Right lung (tissue), 5 donors: ENCODE measurements around the gene RAB6B. TPM values are rescaled to one million over a fixed set of nuclear protein-coding genes. Genes with fewer than 3 reads are reported as not detected.

Experiments used
- DNase-seq, 2 donors: peaks; one replicate each; pipeline ENCODE4 v3.0.0-alpha.2; 2013
- polyA plus RNA-seq, 5 donors: library from polyadenylated mRNA; unstranded; fragments of 120-200 nt; gene quantifications; one replicate each; pipeline versions ENCODE4 v1.2.1 to v1.2.3, GENCODE V29; 2013; ENCODE audit warnings: inconsistent platforms in 1 of 5, low replicate concordance in 1 of 5; ENCODE audit not compliant: insufficient read length in 5 of 5, insufficient read depth in 1 of 5

RAB6B gene
- polyA plus RNA-seq, 5 donors, result 6.2 to 7.7 (median 7.1) TPM

DNA sequence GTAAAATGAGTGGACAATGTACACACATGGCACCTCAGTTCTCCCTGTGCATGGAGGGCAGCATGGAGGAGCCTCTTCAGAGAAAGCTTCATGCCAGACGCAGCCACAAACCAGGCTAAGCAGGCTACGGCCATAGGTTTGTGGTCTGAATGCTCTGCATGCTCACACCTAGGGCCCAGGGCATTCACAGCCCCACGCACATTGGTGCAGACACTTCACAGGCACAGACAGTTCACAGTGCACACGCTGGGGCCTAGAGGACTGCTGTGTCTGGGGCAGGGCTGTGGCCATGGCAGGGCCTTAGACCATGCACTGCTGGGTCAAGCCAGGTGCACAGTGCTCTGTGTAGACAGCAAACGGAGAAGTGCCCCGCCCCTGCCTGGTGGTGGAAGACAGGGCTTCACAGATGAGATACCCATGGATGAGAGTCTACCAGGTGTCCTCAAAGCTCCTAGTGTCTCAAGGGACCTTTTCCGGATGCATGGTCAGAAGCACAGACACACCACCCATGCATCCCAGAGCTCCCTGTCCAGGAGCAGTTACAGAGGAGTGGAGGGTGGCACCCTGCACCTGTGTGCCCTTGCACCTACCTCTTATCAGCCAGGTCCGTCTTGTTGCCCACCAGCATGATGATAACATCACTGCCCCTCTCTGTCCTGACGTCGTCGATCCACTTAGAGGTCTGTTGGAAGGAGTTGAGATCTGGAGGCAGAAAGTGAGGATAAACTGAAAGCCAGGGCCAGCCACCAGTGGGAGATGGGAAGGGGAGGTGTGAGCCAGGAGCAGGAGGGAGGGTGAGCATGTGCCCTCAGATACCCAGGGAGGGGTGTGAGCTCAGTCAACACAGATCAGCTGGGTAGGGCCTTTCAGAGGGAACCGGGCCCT is 56.5 kb downstream of the RAB6B start:
- DNase-seq, result no peak

DNA sequence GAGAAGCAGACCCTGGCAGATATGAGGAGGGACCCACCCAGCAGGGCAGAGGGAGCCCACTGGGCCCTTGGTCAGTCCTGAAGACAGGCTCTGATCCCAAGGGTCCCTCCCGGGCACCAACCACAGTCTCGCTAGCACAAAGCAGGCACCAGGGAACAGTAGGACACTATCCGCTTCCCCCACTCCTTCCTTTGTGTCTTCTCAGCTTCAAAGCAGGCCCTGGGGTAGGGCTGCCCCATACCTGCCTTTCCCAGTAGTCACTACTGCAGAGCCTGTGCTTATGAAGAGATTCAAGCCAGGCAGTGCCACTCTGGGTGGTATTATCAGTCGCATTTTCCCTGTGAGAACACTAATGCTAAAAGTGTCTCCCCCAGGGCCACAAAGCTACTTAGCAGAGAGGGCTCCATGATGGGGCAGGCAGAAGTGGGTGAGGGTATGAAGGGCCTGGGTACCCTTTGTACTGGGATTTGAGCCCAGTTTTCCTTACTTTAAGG is 57.3 kb downstream of the RAB6B start:
- DNase-seq, result no peak

DNA sequence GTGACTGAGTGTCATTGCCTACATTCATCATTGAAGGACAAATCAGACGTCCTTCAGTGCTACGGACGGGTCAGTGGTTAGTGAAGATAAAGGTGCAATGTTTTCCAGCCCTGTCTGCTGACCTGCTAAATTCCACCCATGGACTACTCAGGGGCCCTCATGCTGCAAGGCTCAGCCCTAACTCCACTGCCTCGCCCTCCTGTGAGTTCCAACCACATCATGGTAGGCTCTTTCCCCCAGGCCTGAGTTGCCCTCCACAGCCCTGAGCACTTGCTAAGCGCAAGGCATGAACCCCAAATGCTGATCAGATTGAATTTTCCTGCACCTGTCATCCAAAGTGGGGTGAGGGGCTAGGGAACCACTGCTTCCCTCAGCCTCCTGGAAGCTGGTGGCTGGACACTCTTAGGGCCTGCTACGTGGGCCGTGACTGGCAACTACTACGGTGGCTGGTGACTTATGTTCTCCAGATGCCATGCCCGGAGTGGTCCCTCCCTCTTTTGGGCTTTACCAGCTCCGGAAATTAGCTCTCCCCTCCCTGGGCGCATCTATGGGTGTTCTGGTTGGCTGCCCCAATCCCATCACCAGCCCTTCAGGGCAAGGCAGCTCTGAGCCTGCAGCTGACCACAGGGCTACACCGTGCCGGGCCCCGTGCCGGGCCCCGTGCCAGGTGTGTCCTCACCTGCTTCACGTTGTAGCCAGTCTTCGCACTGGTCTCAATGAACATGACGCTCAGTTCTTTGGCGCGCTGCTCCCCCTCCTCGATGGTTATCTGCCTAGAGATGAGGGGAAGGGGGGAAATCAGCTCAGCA is 58.0 kb downstream of the RAB6B start:
- no peak for DNase-seq

DNA sequence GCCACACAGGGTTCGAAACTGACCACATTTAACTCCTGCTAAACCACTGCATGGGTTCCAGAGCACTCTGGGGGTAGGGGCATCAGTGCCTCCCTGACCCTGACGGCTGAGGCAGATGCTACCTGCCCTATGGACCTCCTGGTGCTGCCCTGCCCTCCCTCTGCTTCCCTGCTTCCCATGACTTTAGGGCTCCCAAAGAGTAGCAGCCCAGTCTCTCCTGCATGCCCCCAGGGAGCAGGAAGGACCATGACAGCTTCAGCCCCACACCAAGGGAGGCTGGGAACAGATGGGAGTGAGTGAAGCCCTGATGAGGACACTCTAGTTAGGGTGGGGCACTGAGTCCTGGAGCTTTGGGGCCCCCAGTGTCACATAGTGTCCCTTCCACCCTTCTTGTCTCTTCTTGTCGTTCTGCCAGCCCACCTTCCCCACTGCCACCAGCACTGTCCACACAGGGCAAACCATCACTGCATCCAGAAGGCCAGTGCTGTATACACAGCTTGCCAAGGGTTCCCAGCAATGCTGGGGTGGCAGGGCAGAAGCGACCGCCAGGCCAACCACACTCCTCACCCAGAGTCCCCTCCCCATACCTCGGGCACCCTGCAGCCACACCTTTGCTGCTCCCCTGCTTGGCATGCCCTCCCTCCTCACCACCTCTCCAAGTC is 59.1 kb downstream of the RAB6B start:
- no peak for DNase-seq

DNA sequence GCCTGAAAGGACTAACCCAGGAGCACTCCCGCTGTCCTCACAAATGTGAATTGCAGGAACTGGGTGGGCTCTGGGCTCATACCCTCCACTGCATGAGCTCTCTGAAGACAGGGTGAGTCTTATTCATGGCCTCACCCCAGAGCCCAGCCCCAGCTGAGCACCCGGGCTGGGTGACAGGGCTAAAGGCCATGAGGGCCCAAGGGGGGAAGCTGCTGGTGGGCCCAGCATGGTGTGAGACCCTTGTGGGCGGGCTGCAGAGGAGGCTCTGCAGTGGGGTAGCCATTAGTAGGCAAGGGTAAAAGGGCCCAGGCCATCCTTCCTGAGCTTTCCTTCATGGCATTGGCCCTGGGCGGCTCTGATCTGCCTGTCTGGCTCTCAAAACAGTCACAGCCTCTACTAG is 59.7 kb downstream of the RAB6B start:
- DNase-seq, result no peak

DNA sequence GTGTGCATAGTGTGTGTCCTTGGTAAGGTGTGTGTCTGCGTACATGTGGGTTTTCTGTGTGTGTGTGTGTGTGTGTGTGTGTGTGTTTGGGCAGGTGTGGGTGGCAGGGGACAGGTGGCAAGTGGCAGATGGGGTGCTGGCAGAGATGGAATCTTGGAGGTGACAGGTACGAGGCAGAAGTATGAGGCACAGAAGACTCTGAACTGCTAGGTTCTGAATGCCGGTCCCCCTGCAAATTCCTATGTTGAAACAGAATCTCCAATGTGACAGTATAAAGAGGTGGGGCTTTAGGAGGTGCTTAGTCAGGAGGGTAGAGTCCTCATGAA is 60.3 kb downstream of the RAB6B start:
- DNase-seq, result no peak

DNA sequence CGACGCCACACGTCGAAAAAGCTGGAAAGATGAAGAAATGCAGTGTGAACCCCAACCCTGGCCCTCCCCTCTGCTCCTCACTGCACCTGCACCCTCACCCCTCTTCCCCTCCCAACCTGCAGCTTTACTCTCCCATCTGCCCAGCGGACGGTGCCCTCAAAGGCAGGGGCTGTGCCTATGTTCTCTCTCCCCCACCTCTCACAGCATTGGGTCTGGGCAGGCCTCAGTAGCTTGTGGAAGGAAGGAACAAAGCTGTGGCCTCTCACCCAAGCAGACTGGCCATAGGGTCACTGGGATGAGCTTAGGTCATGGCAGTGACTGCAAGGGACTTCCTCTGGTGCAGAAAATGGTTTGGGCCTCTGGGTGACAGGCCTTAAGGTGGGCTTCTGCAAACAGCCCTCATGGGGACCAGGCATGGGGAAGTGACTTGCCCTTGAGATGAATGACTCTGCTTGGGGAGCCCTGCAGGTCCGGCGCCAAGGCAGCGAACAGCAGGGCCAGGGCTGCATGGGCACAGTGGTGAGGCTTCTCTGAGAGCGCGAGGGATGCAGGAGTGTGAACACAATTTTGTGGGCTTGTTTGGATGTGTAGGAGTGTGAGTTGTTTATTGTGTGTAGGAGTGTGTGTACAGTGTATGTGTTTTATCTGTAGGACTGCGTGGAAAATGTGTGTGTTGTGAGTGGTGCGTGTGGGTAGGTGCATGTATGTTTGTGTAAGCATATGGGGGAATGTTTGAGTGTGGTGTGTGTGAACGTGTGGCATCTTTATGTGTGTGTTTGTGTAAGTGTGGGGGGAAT is 60.9 kb downstream of the RAB6B start:
- DNase-seq, result no peak

DNA sequence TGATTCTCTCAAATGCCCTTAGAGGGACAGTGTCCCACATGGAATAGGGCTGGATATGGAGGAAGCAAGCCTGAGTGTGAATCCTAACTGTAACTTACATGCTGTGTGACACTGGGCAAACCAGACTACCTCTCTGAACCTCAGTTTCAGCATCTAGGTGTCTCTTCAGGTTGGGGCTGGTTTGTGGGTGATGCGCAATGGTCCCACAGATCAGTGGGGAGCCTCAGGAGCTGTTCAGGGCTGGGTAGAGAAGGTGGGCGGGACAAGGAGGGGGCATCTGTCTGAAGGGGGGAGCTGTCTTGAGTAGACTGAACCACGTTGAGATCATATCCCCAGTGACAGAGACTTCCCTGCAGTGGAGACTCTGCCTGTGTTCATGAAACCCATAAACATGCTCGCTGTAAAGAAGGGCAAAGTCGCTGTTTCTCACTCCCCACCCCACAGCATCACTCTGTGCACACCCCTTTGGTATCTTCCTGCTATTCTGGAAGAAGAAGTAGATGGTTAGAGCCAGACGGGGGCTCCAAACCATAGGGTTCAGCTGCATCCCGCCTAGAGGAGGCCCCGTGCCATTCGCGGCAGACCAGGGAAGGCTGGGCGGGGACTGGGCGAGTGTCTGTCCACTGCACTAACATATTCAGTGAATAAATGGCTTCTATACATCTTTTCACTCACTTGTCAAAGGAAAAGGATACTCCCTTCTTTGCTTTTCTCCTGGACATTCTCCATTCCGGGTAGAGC is 61.6 kb downstream of the RAB6B start:
- DNase-seq, result no peak

DNA sequence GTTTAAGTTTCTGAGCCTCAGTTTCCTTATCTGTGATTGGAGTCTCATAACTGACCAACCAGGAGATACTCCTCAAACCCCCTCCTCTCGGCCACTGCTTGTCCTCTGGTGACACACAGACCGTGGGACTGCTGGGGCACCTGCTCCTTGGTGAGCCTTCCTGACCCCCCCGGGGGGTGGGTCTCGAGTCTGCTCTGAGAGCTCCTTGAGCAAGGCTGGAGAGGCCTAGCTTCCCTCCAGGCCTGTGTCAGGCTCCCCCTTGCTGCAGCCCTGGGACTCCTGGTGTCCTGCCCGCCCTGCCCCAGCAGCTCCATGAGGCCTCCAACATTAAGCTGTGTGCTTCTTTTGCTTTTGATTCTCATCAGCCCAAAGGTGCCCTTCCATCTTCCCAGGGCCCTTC is 62.4 kb downstream of the RAB6B start:
- no peak for DNase-seq

DNA sequence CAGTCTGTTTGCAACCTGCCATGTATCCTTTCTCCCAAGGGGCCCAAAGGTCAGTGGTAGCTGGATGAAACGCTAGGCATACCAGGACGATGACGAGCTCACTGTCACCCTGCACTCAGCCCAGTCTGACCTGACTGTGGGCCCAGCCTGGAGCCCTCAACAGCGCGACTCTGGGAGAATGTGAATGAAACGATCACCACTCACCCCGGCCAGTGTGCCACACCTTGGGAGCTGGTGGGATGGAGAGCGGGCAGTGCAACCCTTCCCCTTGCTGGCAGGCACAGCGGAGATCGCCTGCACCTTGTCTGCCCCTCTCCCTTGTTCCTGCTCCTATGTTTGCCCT is 62.9 kb downstream of the RAB6B start:
- DNase-seq, result no peak

DNA sequence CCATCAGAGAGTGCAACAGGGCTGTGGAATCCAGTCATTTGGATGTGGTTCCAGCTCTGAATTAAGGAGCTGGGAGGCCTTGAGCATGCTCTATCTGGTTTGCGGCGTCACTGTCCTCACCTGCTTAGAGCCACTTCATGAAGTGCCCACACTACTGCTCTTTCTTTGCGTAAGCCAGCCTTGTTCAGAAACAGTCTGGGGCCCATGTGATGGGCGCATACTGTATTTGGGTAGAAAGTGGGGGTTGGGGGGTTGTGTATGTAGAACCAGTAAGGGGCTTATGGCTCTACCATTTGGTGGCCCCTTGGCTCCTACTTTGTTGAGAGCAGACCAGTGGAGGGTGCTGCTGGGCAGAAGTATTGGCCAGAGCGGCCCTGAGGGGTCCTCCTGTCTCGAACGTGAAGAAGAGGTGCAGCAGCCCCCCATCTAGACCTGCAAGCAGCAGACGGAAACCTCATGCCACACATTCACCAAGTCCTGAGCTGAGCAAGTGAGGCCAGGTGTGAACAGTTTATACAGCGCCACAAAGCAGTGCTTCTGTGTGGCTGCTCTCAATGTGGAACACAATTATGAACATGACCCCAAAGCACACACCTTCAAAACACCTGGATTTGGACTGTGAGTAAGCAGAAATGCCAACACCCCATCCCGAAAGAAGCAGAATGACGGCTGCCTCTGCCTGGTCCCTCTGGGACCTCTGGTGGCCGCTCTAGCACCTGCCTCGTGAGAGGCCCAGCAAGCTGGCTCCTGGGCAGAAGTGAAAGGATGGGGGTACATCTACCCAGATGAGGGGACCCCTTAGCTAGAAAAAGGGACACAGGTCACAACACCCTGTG is 63.5 kb downstream of the RAB6B start:
- no peak for DNase-seq

DNA sequence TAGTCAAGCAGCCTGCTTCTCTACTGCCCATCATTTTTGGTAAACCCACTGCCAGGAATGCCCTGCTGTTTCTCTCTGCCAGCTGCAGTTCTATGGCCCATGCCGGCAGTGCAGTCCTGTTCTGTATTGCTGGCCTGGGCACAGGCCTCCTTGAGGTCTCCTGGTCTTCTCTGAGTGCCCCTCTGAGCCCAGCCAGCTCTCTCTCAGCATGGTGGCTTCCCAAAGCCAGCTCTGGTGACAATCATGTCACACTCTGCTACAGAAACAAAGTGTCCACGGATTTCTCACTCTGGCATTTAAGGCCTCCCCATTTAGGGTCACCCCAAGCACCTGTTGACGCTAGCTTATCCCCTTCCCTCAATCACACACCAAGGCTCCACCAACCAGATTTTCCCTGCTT is 65.6 kb downstream of the RAB6B start:
- no peak for DNase-seq

DNA sequence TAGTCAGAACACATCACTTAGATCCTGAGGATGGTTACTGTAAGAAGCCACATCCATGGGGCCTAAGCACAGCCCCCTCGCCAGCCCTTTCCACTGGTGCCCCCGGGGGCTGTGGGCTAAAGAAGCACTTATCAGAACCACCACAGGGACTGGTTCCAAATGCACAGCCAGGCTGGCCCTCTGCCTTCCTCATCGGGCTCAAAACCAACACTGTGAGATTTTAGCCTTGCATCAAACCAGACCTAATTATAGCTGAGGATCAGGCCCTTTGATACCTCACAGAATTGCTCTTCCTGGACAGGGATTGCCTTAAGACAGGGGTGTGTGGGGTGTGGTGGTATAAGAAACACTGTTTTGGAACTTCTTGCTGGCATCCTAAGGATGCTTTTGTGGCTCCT is 66.4 kb downstream of the RAB6B start:
- no peak for DNase-seq

DNA sequence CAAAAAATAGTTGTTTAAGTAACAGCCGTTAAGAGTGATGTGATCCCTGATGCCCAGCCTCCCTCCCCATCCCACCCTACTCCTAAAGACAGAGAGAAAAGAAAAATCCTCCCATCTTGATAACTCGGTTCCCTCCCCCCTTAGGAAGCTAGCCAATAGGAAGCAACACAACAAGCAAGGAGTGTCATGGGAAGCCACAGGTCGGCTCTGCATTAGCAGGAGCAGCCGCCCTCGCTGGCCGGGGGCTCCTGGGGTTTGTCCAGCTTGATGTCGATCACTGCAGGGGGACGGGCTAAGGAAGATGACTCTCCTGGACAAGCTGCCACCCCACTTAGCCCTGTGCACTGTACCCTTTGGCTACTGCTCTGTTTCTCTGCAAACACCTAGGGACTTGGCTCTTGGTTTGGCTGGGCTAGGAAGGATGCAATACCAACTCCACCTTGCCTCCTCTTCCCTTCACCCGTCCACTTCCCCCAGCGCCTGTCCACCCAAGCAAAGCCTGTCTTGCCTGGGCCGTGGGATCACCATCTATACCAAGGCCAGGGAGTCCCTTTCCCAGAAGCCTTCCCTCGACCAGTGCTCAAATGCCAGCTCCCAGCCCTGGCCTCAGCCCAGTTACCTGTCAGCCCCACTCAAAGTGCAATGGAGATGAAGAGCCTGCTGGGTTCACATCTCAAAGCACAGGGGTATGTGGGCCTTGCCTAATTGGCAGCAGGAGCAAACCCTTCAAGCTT is 66.9 kb downstream of the RAB6B start:
- DNase-seq, result no peak

DNA sequence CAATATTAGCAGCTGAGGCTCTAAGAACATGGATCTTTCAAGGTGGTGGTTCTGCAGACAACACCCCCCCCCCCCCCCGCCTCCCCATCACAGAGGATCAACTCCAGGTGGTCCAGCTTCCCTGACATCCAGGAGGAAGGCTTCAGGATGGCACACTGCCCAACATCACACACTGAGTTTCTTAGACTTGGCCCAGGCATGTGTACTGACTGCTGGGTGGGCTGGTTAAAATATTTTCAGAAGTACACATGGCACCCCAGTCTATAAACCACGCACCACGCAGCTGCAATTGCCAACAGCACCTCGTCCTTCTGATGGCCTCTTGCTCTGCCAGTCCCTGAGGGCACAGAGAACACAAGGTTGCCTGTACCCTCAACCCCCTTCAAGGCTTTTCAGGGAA is 68.0 kb downstream of the RAB6B start:
- no peak for DNase-seq

DNA sequence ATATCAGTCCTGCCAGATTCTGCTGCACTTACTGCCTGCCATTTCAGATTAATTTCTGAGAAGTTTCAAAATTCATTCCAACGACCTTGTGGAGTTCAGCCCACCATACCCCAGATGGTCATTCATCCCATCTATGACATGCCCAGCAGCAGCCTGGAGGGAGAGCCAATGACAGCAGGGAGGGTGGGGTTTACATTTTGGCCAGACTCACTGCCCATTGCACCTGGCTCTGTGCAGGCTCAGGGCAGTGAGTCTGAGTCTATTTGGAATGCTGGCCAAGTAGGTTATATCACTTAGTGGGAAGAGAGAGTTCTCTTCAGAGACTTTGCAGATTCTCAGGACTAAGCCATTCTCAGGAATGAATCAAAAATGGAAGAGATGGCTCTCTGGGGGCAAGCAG is 68.5 kb downstream of the RAB6B start:
- no peak for DNase-seq

DNA sequence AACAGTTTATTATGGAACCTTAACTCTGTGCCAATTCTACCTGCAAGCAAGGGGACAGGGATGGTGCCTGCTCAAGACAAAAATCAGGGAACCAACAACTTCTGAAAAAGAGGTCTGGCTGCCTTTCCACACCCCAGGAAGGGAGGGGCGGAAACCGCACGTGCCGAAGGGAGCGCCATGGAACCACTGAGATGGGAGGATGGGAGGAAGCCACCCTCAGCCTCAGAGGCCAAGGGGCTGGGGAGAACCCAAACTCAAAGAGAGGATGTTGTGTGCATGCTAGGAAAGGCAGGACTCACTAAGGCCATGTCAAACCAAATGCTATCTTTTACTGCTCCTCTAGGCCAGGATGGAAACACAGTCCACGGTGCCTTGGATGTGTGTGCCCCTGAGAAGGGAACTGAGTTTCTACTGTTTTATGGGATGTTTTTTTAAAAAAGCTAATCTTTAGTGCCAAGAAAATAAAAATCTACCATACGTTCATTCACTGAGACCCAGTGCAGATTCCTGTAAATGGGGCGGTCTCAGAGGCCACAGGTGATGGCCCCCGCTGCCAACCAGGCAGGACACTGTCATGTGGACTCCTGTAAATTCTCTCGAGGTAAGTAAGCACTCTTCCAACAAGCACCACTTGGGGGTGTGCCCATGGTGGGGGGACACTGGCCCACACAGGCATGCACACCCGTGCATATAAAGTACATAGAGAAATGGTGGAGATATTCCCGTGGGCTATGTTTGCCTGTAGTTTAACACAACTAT is 69.5 kb downstream of the RAB6B start:
- no peak for DNase-seq

DNA sequence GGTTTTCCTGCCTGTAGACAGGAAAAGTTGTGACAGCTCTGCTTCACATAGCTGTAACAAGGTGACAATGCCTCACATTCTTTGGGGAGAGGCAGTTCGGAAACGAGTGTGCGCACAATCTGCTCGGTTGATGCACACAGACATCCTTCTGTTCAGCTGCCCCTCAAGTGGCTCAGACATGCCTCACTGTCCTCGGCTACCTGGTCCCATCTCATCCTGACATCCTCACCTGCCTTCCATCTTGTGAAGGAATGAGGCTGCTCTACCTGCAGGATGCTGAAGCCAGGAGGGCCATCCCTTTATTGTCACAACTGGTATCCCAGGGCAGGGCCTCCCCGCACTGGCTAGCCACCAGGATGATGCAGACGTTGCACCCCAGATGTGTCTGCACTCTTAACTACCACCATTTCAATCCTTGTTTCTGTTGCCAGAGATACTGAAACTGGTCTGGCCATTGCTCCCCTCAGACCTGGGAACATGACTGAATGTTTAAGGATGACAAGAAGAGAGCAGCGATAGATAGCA is 70.7 kb downstream of the RAB6B start:
- DNase-seq, result no peak
